BJ (cell line): Measurements from ENCODE around the gene C1orf159. TPM values are rescaled to one million over a fixed set of nuclear protein-coding genes. Genes with fewer than 3 reads are reported as not detected.

Experiments
- CTCF ChIA-PET: fragments of 350-600 bp; formaldehyde crosslinking; extraction: SDS; loops from one replicate; lab custom pipeline; 2021; ENCODE audit warnings: antibody characterized with exemption, inconsistent platforms; lab: Yijun Ruan, JAX
- POLR2A ChIA-PET: fragments of 300-600 bp; sonication (Branson Sonifier 250); formaldehyde crosslinking; extraction: SDS; loops from one replicate; lab custom pipeline; 2021; ENCODE audit warnings: antibody characterized with exemption; lab: Charles Lee
- DNase-seq: peaks from one replicate; pipeline ENCODE4 v3.0.0-alpha.2; 2011; ENCODE audit warnings: low read depth
- H3K27me3 ChIP-seq: 2 replicates; pipeline ENCODE4 v1.6.0; 2011; ENCODE audit warnings: low read length; ENCODE audit not compliant: control insufficient read depth, insufficient read depth
- H3K36me3 ChIP-seq: 2 replicates; pipeline ENCODE4 v1.5.1; 2011; ENCODE audit warnings: low read length; ENCODE audit not compliant: control insufficient read depth, insufficient read depth
- H3K4me3 ChIP-seq: 2 replicates; pipeline ENCODE4 v1.5.1; 2011; ENCODE audit warnings: low read depth, mild to moderate bottlenecking, control low read depth, low read length
- polyA plus RNA-seq: library from polyadenylated mRNA; depleted of rRNA; stranded (reverse); fragments of >200 nt; gene quantifications from 2 replicates; pipeline ENCODE4 v1.2.3, GENCODE V29; 2011
- TF ChIP-seq, protein P1 (sequence below): IDR thresholded peaks from 2 replicates; pipeline ENCODE4 v1.5.1; 2011; ENCODE audit warnings: low read depth, mild to moderate bottlenecking, control low read depth, inconsistent platforms, low read length, moderate library complexity; ENCODE audit not compliant: insufficient read depth

The C1orf159 gene
- polyA plus RNA-seq, 1 experiment: 8.9 TPM

GRCh38 chr1:1163538-1164070, 47.7 kb upstream of the C1orf159 start:
- TF ChIP-seq, protein P1, sequence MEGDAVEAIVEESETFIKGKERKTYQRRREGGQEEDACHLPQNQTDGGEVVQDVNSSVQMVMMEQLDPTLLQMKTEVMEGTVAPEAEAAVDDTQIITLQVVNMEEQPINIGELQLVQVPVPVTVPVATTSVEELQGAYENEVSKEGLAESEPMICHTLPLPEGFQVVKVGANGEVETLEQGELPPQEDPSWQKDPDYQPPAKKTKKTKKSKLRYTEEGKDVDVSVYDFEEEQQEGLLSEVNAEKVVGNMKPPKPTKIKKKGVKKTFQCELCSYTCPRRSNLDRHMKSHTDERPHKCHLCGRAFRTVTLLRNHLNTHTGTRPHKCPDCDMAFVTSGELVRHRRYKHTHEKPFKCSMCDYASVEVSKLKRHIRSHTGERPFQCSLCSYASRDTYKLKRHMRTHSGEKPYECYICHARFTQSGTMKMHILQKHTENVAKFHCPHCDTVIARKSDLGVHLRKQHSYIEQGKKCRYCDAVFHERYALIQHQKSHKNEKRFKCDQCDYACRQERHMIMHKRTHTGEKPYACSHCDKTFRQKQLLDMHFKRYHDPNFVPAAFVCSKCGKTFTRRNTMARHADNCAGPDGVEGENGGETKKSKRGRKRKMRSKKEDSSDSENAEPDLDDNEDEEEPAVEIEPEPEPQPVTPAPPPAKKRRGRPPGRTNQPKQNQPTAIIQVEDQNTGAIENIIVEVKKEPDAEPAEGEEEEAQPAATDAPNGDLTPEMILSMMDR: no peak
- H3K4me3 ChIP-seq: no peak overlapping the region
- H3K27me3 ChIP-seq: peaks cover 4% of the 10 kb centered on the region
- no peak for DNase-seq
- ChIA-PET POLR2A (no interaction called here), CTCF (no interaction called here)
- H3K36me3 ChIP-seq: no peaks in the 10 kb centered on the region

- ChIA-PET CTCF (interaction anchor here (1.1 kb wide), 1 partner anchor 21 kb away, joined by 3 read pairs; no protein-coding TSS in a partner anchor), POLR2A (no interaction called here)
- TF ChIP-seq, protein P1: no peak
- no peak for DNase-seq
- no peaks in the 10 kb centered on the region for H3K36me3 ChIP-seq
- H3K4me3 ChIP-seq: no peak overlapping the region
- H3K27me3 ChIP-seq: peaks cover 4% of the 10 kb centered on the region
These were observed 47.0 kb upstream of the C1orf159 start for GRCh38 chr1:1162597-1163537.

GRCh38 chr1:1161683-1162079, 45.8 kb upstream of the C1orf159 start:
- ChIA-PET CTCF (interaction anchor here (1.1 kb wide), 1 partner anchor 22 kb away, joined by 3 read pairs; no protein-coding TSS in a partner anchor), POLR2A (no interaction called here)
- Histone ChIP-seq H3K4me3 (no peak overlapping the region), H3K36me3 (no peaks in the 10 kb centered on the region), H3K27me3 (peaks cover 4% of the 10 kb centered on the region)
- DNase-seq: no peak
- TF ChIP-seq, protein P1: no peak

DNA sequence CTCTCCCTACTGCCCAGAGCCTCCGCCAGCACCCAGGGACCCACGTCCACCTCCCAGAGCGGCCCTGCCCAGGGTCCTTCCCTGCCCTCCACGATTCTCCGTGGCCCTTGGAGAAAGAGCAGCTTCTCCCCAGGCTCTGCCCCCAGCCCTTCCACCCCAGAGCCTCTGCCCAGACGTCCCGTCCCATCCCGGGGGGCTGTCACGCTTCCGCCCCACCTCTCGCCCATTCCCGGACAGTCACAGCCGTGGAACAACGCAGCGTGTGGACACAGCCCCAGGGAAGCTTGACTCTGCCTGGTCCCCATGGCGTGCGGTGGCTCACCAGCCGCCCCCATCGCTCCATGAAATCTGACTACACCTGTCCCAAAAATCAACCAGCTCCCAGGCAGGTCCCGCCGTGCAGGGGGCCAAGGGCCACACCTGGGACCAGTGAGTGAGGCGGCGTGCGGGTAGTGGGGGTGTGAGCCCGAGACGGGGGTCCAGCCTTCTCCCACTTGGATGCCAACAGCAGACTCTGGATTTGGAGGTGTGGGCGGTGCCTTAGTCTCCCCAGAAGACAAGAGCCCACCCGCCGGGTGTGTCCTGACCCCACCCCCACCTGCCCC, 45.3 kb upstream of the C1orf159 start:
- ChIA-PET POLR2A (no interaction called here), CTCF (no interaction called here)
- Histone ChIP-seq H3K4me3 (no peak overlapping the region), H3K36me3 (no peaks in the 10 kb centered on the region), H3K27me3 (peaks cover 4% of the 10 kb centered on the region)
- TF ChIP-seq, protein P1: no peak
- DNase-seq: no peak
